ENCODE measurements around the gene CD82.

DNA sequence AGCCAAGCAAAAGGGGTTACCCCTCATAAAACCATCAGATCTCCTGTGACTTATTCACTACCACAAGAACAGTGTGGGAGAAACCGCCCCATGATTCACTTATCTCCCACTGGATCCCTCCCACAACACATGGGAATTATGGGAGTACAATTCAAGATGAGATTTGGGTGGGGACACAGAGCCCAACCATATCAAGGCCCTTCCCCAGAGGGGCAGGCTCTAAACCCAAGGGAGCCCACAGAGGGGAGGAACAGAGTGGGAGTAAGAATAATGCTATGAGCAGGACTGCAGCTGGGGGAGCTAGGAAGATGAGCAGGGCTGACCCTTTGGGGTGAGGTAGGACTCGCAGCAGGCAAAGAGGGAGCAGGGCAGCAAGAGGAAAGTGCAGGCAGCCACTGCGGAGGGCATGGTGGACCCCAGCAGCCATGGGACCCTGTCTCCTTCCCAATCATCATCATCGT is 59.3 kb downstream of the CD82 start:
- no peak for TF ChIP-seq POLR2A (IDR thresholded peaks at IDR 0.05; ENCODE audit: low read depth, low read length)
- TF ChIP-seq POLR2AphosphoS5 (IDR thresholded peaks at IDR 0.05; ENCODE audit: low read depth, low read length) = no peak
- TF ChIP-seq TAF1 (IDR thresholded peaks at IDR 0.05; ENCODE audit: low read depth, low read length) = no peak
- no peak for TF ChIP-seq POU2F2 (IDR thresholded peaks at IDR 0.05; ENCODE audit: low read depth, low read length)
- no peak for TF ChIP-seq PAX5 (IDR thresholded peaks at IDR 0.05; ENCODE audit: insufficient read depth, low read length, severe bottlenecking)
- TF ChIP-seq SPI1 (IDR thresholded peaks at IDR 0.05; ENCODE audit: low read depth, low read length) = no peak
